ENCODE data around the gene ANXA7. TPM values are rescaled to one million over a fixed set of nuclear protein-coding genes. Genes with fewer than 3 reads are reported as not detected.
A peak's percentile ranks its signal among the peaks of the same experiment; 100 is the strongest.

ANXA7 gene
- total and polyA plus RNA-seq, 12 donors = 33.4 to 163 (median 143) TPM

GRCh38 chr10:73405556-73405955 lies 8.3 kb downstream of the ANXA7 start:
- no peak for TF ChIP-seq CTCF (IDR thresholded peaks at IDR 0.05)
- H3K4me3 ChIP-seq = no peak overlapping the region
- ATAC-seq (no peak), DNase-seq (no peak)
- peaks cover 0 to 40% (median 20%) of the 10 kb centered on the region in 9 donors for H3K4me1 ChIP-seq
- H3K36me3 ChIP-seq = peaks cover 0 to 19% (median 0%) of the 10 kb centered on the region in 9 donors
- no peaks in the 10 kb centered on the region for H3K9me3 ChIP-seq
- no peak overlapping the region for H3K27ac ChIP-seq
- intact Hi-C loops (cut with DNase I) = no loop called here
- 80 to 83% methylated on average over 3 of the region's 3 CpGs for WGBS, 2 donors
- no peaks in the 10 kb centered on the region for H3K27me3 ChIP-seq

GRCh38 chr10:73404690-73405089 lies 9.2 kb downstream of the ANXA7 start:
- WGBS, 2 donors = 93 to 97% methylated on average over 9 of the region's 9 CpGs
- TF ChIP-seq CTCF (IDR thresholded peaks at IDR 0.05) = no peak
- DNase-seq (no peak), ATAC-seq (no peak)
- no peaks in the 10 kb centered on the region for H3K27me3 ChIP-seq
- peaks cover 0 to 38% (median 29%) of the 10 kb centered on the region in 9 donors for H3K4me1 ChIP-seq
- no peak overlapping the region for H3K4me3 ChIP-seq
- H3K9me3 ChIP-seq = no peaks in the 10 kb centered on the region
- H3K27ac ChIP-seq = no peak overlapping the region
- intact Hi-C loops (cut with DNase I) = no loop called here
- peaks cover 0 to 24% (median 0%) of the 10 kb centered on the region in 9 donors for H3K36me3 ChIP-seq

GRCh38 chr10:73401636-73402035 lies 12.2 kb downstream of the ANXA7 start:
- H3K4me1 ChIP-seq = peaks cover 0 to 39% (median 7%) of the 10 kb centered on the region in 9 donors
- peaks cover 0 to 41% (median 8%) of the 10 kb centered on the region in 9 donors for H3K36me3 ChIP-seq
- H3K27ac ChIP-seq = no peak overlapping the region
- H3K9me3 ChIP-seq = no peaks in the 10 kb centered on the region
- no peak overlapping the region for H3K4me3 ChIP-seq
- TF ChIP-seq CTCF (IDR thresholded peaks at IDR 0.05) = no peak
- intact Hi-C loops (cut with DNase I) = no loop called here
- 96 to 98% methylated on average over 6 of the region's 6 CpGs for whole genome bisulfite sequencing, 2 donors
- no peaks in the 10 kb centered on the region for H3K27me3 ChIP-seq
- DNase-seq (no peak), ATAC-seq (no peak)

GRCh38 chr10:73399063-73399462 lies 14.8 kb downstream of the ANXA7 start:
- H3K27me3 ChIP-seq = no peaks in the 10 kb centered on the region
- H3K4me3 ChIP-seq = no peak overlapping the region
- 51 to 57% methylated on average over 4 of the region's 4 CpGs for WGBS, 2 donors
- H3K27ac ChIP-seq = peak overlapping the region in 3 of 10 donors; percentile 27 to 41 (median 27)
- H3K36me3 ChIP-seq = peaks cover 0 to 66% (median 30%) of the 10 kb centered on the region in 9 donors
- no peaks in the 10 kb centered on the region for H3K9me3 ChIP-seq
- no peak for TF ChIP-seq CTCF (IDR thresholded peaks at IDR 0.05)
- peaks cover 0 to 31% (median 5%) of the 10 kb centered on the region in 9 donors for H3K4me1 ChIP-seq
- intact Hi-C loops (cut with DNase I) = no loop called here
- peak in 3 of 8 donors; percentile 68 to 85 (median 82) for ATAC-seq
- no peak for DNase-seq
